PFSK-1 (cell line): ENCODE measurements around the gene UBE2QL1. TPM values are rescaled to one million over a fixed set of nuclear protein-coding genes. Genes with fewer than 3 reads are reported as not detected.

Experiments used
- FOXP2 ChIP-seq: optimal IDR thresholded peaks from 2 replicates; pipeline ENCODE3; 2011; ENCODE audit warnings: borderline replicate concordance, control low read depth, inconsistent platforms; ENCODE audit not compliant: insufficient read depth; ENCODE audit errors: extremely low read length, extremely low read depth
- POLR2AphosphoS5 ChIP-seq: IDR thresholded peaks from 2 replicates; pipeline ENCODE4 v1.6.1; 2012; ENCODE audit warnings: low read depth, mild to moderate bottlenecking, control low read depth, low read length, moderate library complexity
- SIN3A ChIP-seq: IDR thresholded peaks from 2 replicates; pipeline ENCODE4 v1.6.1; 2012; ENCODE audit warnings: mild to moderate bottlenecking, low read length, moderate library complexity, borderline replicate concordance; ENCODE audit not compliant: insufficient read depth
- TAF1 ChIP-seq: IDR thresholded peaks from 2 replicates; pipeline ENCODE4 v1.6.1; 2012; ENCODE audit warnings: low read length, control low read depth, borderline replicate concordance; ENCODE audit not compliant: insufficient read depth
- polyA plus RNA-seq: library from polyadenylated mRNA; unstranded; fragments of >200 nt; gene quantifications from one replicate; pipeline ENCODE4 v1.2.1, GENCODE V29; 2012; ENCODE audit warnings: low read depth, missing spikeins; ENCODE audit not compliant: insufficient read length
- TF ChIP-seq, protein P1 (sequence below), 2 experiments: IDR thresholded peaks; 2 replicates each; pipeline versions ENCODE4 v1.6.1 to v1.8.0; 2011 to 2012; ENCODE audit warnings: low read depth in 2 of 2, low read length in 2 of 2, control low read depth in 1 of 2, inconsistent platforms in 1 of 2, mild to moderate bottlenecking in 1 of 2, moderate library complexity in 1 of 2; ENCODE audit not compliant: insufficient read depth in 1 of 2

UBE2QL1 gene, protein sequence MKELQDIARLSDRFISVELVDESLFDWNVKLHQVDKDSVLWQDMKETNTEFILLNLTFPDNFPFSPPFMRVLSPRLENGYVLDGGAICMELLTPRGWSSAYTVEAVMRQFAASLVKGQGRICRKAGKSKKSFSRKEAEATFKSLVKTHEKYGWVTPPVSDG
- 0.55 TPM for polyA plus RNA-seq

DNA sequence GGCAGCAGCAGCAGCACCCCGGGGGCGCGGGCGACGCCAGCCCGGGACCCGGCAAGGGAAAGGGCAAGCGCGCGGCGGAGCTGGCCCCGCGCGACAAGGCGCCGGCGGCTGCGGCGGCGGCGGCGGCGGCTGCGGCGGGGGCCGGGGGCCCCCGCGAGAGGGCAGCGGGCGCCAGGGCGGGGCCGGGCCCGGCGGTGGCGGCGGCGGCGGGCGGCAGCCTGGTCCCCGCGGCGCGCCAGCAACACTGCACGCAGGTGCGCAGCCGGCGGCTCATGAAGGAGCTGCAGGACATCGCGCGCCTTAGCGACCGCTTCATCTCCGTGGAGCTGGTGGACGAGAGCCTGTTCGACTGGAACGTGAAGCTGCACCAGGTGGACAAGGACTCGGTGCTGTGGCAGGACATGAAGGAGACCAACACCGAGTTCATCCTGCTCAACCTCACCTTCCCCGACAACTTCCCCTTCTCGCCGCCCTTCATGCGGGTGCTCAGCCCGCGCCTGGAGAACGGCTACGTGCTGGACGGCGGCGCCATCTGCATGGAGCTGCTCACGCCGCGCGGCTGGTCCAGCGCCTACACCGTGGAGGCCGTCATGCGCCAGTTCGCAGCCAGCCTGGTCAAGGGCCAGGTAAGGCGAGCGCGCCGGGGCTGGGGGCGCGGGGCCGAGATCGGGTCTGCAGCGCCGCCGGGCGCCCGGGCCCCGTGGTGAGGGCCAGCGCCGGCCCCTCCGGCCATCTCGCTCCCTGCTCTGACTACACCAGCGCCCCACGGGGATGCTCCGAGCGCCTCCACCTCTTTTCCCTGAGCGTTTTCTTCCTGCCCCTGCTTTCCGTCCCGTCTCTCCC is at the start of gene UBE2QL1:
TSS of gene UBE2QL1 (plus strand) at position 238 of the 843 bp plus-strand sequence. CDS start at position 273, 35 bp downstream.
- no peak for TF ChIP-seq POLR2AphosphoS5
- TF ChIP-seq, protein P1, sequence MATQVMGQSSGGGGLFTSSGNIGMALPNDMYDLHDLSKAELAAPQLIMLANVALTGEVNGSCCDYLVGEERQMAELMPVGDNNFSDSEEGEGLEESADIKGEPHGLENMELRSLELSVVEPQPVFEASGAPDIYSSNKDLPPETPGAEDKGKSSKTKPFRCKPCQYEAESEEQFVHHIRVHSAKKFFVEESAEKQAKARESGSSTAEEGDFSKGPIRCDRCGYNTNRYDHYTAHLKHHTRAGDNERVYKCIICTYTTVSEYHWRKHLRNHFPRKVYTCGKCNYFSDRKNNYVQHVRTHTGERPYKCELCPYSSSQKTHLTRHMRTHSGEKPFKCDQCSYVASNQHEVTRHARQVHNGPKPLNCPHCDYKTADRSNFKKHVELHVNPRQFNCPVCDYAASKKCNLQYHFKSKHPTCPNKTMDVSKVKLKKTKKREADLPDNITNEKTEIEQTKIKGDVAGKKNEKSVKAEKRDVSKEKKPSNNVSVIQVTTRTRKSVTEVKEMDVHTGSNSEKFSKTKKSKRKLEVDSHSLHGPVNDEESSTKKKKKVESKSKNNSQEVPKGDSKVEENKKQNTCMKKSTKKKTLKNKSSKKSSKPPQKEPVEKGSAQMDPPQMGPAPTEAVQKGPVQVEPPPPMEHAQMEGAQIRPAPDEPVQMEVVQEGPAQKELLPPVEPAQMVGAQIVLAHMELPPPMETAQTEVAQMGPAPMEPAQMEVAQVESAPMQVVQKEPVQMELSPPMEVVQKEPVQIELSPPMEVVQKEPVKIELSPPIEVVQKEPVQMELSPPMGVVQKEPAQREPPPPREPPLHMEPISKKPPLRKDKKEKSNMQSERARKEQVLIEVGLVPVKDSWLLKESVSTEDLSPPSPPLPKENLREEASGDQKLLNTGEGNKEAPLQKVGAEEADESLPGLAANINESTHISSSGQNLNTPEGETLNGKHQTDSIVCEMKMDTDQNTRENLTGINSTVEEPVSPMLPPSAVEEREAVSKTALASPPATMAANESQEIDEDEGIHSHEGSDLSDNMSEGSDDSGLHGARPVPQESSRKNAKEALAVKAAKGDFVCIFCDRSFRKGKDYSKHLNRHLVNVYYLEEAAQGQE (IDR thresholded peaks at IDR 0.05; ENCODE audit: insufficient read depth in 1 of 2, low read depth in 2 of 2, low read length in 2 of 2), result no peak
- no peak for TF ChIP-seq SIN3A
- no peak for TF ChIP-seq TAF1
- TF ChIP-seq FOXP2, result no peak

DNA sequence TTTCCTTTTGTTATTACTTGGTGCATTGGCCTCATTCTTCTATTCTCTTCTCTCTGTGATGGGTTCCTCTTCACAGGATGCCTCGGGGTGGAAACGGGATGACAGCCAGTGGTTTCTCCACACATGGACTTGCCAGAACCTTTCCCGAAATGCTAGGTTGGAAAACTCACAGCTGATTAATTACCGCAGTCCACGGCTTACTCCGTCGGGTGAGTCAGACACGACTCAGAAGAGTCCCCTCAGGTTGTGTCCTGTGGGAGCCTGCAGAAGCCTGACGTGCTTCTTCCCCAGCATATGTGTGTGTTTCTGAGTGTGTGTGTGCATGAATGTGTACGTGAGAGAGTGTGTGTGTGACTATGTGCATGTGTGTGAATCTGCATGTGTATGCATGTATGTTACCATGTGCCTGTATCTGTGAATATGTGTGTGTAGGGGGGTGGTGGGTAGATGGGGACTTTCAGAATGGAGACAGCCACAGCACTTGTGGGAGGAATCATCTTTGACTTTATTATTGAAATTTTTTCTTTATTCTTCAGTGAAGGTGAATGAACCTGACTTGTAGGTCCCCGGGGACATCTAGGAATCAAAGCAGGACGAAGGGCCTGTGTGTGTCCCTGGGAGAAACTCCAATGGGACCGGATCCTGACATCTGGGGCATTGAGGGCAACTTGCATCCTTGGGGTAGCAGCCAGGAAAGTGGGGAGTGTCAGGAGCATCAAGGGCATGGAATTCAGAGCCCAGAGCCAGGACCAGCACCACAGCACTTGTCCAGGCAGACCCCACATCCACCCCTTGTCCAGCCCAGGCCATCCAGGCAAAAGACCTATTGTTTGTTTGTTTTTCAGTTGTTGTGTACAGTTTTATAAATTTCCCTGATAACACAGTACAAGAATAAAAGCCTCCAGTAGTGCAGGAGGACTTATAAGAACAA is 48.4 kb upstream of the UBE2QL1 start:
- TF ChIP-seq FOXP2 (no peak), POLR2AphosphoS5 (no peak), TAF1 (no peak), SIN3A (no peak)
- TF ChIP-seq, protein P1 (IDR thresholded peaks at IDR 0.05; ENCODE audit: insufficient read depth in 1 of 2, low read depth in 2 of 2, low read length in 2 of 2), result no peak

DNA sequence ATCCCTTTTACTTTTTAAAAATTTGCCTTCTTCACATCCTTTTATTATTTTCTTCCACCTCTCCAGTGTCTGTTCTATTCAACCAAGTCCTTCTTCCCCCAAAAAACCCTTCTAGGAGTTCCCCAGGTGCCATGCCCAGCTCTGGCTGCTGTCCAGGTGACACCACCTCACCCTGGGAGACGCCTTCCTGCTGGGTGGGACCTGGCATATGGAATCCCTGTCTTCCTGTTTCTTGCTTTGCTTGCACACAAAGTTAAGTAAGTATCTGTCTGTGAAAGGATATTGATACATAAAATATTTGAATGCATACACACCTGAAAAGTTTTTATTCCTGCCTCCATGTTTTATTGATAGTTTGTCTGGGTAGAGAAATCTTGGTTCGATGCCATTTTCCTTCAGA is 47.2 kb upstream of the UBE2QL1 start:
- TF ChIP-seq, protein P1 (IDR thresholded peaks at IDR 0.05; ENCODE audit: insufficient read depth in 1 of 2, low read depth in 2 of 2, low read length in 2 of 2), result no peak
- no peak for TF ChIP-seq FOXP2
- no peak for TF ChIP-seq SIN3A
- TF ChIP-seq POLR2AphosphoS5, result no peak
- no peak for TF ChIP-seq TAF1

DNA sequence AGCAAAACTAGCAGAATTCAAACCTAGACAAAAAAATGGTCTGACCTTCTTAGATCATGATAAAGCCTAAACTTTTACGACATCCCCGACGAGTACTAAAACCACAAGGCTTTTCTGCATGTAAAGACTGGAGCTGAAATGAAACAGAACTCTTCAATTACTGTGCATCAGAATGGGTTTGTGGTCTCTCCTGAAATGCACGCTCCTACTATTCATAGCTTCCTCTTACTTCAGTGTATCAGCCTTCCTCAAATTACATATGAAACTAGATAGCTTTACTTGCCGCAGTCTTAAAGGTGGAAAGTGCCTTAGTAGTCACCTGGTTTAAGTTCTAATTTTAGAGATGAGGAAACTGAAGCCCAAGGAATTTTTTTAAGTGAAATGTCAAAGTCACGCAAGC is 45.7 kb upstream of the UBE2QL1 start:
- no peak for TF ChIP-seq TAF1
- no peak for TF ChIP-seq POLR2AphosphoS5
- no peak for TF ChIP-seq FOXP2

DNA sequence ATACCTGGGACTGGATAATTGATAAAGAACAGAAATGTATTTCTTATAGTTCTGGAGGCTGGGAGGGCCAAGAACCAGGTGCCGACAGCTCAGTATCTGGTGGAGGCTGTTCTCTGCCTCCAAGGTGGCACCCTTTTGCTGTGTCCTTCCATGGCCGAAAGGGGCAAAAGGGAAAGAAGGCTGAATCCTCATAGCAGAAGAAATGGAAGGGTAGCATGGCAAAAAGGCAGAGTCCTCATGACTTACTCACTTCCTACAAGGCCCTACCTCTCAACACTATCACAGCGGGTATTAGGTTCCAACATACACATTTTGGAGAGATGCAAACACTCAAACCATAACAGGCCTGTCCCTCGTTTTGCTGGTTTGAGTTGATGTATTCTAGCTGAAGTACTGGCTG is 45.2 kb upstream of the UBE2QL1 start:
- no peak for TF ChIP-seq TAF1
- TF ChIP-seq, protein P1 (IDR thresholded peaks at IDR 0.05; ENCODE audit: insufficient read depth in 1 of 2, low read depth in 2 of 2, low read length in 2 of 2), result no peak
- no peak for TF ChIP-seq POLR2AphosphoS5
- no peak for TF ChIP-seq SIN3A
- TF ChIP-seq FOXP2, result no peak
